ENCODE results near the gene GAL3ST2.
"Not testable (repeated sequence)": the region's sequence is repeated elsewhere in the genome, so short reads cannot be mapped to it uniquely, and the experiment has no call there.

Gene GAL3ST2

GRCh38 chr2:241806217-241806616, 29.6 kb downstream of the GAL3ST2 start:
- not testable (repeated sequence) for DNase-seq (ENCODE audit: low read depth in 1 of 2, low spot score in 1 of 2)

- no peak for DNase-seq (ENCODE audit: low read depth in 1 of 2, low spot score in 1 of 2)
Observed at GRCh38 chr2:241808051-241808720, 31.6 kb downstream of the GAL3ST2 start.

- no peak for DNase-seq (ENCODE audit: low read depth in 1 of 2, low spot score in 1 of 2)
Observed at GRCh38 chr2:241808721-241809382, 32.2 kb downstream of the GAL3ST2 start, which contains the start of gene NEU4. Gene NEU4, plus strand, starts transcription at chr2:241809193. Its CDS starts 5,292 bp downstream, at chr2:241814485.

GRCh38 chr2:241809383-241810306, 33.0 kb downstream of the GAL3ST2 start:
- no peak for DNase-seq (ENCODE audit: low read depth in 1 of 2, low spot score in 1 of 2)

- DNase-seq (ENCODE audit: low read depth in 1 of 2, low spot score in 1 of 2): no peak
Observed at GRCh38 chr2:241810307-241811200, 33.9 kb downstream of the GAL3ST2 start.

- DNase-seq (ENCODE audit: low read depth in 1 of 2, low spot score in 1 of 2): no peak
Observed at GRCh38 chr2:241811201-241811951, 34.8 kb downstream of the GAL3ST2 start.

- no peak for DNase-seq (ENCODE audit: low read depth in 1 of 2, low spot score in 1 of 2)
Observed at GRCh38 chr2:241811952-241812729, 35.5 kb downstream of the GAL3ST2 start.

- DNase-seq (ENCODE audit: low read depth in 1 of 2, low spot score in 1 of 2): no peak
Observed at GRCh38 chr2:241812730-241813643, 36.4 kb downstream of the GAL3ST2 start.

GRCh38 chr2:241813644-241814392, 37.2 kb downstream of the GAL3ST2 start:
- no peak for DNase-seq (ENCODE audit: low read depth in 1 of 2, low spot score in 1 of 2)

- no peak for DNase-seq (ENCODE audit: low read depth in 1 of 2, low spot score in 1 of 2)
Observed at GRCh38 chr2:241814393-241814642, 37.7 kb downstream of the GAL3ST2 start.

GRCh38 chr2:241814643-241815476, 38.2 kb downstream of the GAL3ST2 start:
- DNase-seq (ENCODE audit: low read depth in 1 of 2, low spot score in 1 of 2): no peak

- no peak for DNase-seq (ENCODE audit: low read depth in 1 of 2, low spot score in 1 of 2)
Observed at GRCh38 chr2:241815477-241816430, 39.1 kb downstream of the GAL3ST2 start.

- DNase-seq (ENCODE audit: low read depth in 1 of 2, low spot score in 1 of 2): no peak
Observed at GRCh38 chr2:241816431-241817121, 40.0 kb downstream of the GAL3ST2 start.

GRCh38 chr2:241817126-241817820, 40.7 kb downstream of the GAL3ST2 start:
- no peak for DNase-seq (ENCODE audit: low read depth in 1 of 2, low spot score in 1 of 2)
